LoVo (cell line): ENCODE data around the gene COL4A3.

ENCODE experiments used
- DNase-seq: peaks from one replicate; pipeline ENCODE4 v3.0.0-alpha.2; 2016; ENCODE audit warnings: low spot score

COL4A3 gene

DNA sequence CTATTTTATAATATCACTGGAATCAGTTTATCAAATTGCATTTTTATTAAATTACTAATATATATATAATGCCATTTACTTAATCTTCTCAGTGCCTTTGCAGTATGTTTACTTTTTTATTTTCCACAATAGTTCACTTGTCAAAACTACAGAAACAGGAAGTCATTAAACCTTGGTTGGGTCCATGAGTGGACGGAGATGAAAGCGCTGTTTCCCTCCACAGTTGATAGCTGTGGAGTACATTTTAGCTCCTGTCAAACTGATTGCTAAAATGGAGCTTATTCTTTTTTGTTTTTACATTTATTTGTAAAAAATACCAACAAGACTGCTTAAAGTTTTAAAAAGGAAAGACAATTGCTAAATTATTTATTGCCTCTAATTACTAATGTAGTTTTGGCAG is 179.8 kb downstream of the COL4A3 start:
- no peak for DNase-seq

DNA sequence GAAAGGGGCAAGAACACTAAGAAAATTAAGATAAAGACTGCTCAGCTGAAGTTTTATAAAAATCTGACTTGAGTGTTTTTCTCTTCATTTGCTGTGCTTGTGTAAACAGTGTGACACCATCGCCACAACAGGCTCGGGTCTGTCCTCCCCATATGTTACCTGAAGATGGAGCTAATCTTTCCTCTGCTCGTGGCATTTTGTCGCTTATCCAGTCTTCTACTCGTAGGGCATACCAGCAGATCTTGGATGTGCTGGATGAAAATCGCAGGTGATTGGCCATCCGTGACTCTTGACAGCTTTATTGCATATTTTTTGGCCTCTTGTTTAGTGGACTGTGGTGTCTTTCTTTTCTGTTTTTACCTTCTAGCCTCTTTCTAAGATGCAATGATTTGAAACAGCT is 182.7 kb downstream of the COL4A3 start:
- DNase-seq: no peak

DNA sequence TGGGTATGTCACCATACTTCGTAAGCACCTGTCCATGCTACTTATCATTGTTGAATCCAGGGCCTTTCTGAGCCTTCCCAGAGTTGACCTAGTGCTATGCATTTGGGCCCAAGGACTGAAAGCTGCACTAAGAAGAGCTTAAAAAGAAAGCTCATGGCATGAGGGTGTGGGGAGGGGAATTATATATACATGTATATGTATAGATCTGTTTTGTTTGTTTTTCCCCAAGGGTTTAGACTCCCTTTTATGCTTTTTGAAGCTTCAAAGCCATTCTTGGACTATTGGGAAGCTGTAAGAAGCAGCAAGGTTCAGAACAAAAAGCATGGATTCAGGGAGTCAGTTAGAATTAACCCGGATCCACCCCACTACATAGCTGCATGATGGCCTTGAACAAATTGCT is 183.9 kb downstream of the COL4A3 start:
- no peak for DNase-seq

DNA sequence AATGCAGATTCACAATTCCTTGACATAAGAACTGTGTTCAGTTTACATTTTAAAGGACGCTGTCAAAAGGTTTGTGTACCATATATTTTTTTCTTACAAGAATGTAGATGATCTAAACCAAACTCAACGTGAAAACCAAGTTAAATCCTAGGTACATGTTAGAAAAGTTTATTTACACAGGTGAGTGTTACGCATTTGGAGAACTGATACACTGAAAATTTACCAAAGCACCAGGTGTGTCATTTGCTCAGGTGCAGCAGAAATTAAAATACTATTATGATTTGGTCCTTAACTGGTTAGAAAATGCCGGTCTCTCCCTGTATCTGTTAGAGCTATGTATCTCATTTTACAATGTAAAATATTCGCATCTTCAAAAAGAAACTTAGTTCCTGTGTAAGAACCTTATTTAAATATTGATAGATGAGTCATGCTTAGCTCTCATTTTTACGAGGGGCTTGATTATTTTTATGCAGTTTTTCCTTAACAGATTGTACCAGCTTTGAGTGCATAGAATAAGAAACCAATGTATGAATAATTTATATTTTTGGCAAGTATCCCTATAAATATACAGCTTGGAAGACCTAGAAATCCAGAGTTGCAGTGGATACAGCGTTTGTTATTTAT is 185.7 kb downstream of the COL4A3 start:
- no peak for DNase-seq

DNA sequence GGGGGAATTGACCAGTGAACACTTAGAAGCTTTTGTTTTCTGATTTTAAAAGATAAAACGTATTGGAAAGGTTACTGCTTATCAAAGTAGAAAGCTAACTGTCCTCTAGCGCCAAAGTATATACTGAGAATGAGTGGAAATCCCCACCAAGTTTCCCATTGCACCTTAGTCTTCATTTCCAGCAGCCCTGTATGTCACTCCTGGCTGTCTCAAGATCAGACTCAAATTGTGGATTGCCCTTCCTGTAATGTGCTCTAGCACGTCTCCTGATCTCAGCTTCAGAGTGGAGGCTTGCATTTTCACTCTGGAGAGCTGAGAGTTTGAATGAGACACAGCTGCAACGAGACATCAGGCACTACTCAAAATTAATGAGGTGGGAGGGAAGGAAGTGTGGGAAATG is 187.2 kb downstream of the COL4A3 start:
- DNase-seq: no peak

DNA sequence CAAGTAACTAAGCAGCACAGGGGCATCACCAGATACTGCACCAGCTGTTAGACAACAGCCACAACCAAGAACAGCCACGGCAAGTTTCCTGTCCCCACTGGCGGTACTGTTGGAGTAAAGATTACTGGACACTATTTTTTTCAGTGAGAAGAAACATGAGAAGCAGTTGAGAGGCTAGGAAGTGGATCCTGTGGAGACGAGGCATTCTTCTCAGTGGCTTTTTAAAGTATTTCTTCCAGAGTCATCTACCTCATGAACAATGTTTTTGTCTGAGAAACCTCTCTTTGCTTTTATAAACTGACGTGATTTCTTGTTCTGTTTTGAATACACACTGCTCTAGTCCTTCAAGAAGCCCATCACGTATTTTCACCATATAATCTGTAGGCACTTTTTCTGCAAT is 195.9 kb downstream of the COL4A3 start:
- DNase-seq: no peak

DNA sequence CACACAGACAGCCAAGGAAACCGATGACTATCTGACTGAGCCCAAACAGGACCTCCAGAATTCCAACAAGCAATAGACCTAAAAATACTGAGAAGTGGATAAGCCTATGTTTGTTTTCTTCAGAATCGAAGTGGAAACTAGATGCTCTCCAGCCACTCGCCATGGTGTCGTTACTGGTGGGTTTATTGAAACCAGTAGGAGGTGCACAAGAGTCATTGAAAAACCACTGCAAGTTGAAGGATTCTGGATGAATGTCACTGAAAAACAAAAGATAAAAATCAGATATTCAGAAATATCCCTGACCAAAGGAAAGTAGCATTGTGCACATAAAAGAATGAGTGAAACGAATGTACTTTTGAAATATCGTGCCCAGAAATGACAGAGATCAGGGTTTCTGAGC is 199.3 kb downstream of the COL4A3 start:
- no peak for DNase-seq
